ENCODE measurements around the gene ZIC1.

ZIC1 gene

GRCh38 chr3:147404000-147404799 lies 5.0 kb upstream of the ZIC1 start:
- no peak overlapping the region for H3K4me3 ChIP-seq (ENCODE audit: low read depth, low read length)
- TF ChIP-seq, protein P1, sequence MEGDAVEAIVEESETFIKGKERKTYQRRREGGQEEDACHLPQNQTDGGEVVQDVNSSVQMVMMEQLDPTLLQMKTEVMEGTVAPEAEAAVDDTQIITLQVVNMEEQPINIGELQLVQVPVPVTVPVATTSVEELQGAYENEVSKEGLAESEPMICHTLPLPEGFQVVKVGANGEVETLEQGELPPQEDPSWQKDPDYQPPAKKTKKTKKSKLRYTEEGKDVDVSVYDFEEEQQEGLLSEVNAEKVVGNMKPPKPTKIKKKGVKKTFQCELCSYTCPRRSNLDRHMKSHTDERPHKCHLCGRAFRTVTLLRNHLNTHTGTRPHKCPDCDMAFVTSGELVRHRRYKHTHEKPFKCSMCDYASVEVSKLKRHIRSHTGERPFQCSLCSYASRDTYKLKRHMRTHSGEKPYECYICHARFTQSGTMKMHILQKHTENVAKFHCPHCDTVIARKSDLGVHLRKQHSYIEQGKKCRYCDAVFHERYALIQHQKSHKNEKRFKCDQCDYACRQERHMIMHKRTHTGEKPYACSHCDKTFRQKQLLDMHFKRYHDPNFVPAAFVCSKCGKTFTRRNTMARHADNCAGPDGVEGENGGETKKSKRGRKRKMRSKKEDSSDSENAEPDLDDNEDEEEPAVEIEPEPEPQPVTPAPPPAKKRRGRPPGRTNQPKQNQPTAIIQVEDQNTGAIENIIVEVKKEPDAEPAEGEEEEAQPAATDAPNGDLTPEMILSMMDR (IDR thresholded peaks at IDR 0.05; ENCODE audit: low read depth, low read length), result no peak

GRCh38 chr3:147404800-147405230 lies 4.3 kb upstream of the ZIC1 start:
- TF ChIP-seq, protein P1 (IDR thresholded peaks at IDR 0.05; ENCODE audit: low read depth, low read length), result no peak

GRCh38 chr3:147405231-147406027 lies 3.7 kb upstream of the ZIC1 start:
- TF ChIP-seq, protein P1 (IDR thresholded peaks at IDR 0.05; ENCODE audit: low read depth, low read length), result no peak
- H3K4me3 ChIP-seq (ENCODE audit: low read depth, low read length), result no peak overlapping the region

More at GRCh38 chr3:147404800-147405230, 4.3 kb upstream of the ZIC1 start:
- no peak overlapping the region for H3K4me3 ChIP-seq (ENCODE audit: low read depth, low read length)

DNA sequence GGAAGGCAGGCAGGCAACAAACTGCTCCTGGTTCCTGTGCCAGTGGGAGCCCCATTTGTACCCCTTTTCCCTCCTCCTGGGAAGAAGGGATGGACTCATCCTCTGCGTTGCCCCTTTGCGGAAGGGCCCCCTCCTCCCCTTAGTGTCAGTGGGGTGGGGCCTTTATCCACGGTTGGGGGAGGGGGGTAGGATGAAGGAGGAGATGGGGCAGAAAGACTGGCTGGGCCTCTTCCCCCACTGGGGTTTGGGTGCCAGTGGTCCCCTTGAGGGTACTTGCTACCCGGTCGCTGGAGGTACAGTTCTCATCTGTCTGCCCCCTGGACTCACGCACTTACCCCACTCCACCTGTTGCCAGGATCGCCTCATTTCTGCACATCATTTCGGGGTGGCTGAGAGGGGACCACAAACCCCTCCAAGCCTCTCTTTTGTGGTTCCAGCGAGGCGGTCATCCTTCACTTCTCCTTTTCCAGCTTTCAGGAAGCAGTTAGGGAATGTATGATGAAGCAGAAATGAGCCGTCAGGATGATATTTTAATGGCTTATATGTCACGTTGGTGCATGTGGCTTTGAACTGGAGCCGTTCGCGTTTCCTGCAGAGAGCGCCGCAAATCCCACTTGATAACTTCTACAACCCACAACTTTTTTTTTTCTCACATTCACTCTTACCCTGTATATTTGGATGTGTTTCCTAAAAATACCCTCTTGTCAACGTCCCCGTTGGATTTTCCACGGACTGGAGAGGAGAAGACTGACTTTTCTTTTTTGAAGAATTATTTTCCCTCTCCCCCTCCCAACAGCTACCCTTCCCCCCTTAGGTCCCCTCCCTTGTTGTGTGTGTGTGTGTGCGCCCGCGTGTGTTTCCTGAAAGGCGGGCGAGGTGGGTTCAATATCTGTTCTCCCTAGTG lies 2.9 kb upstream of the ZIC1 start, which contains the start of gene ZIC4:
ZIC4 (minus strand) TSS at position 516 of the 904 bp plus-strand sequence. CDS start 3,746 bp downstream, outside the sequence.
- TF ChIP-seq, protein P1 (IDR thresholded peaks at IDR 0.05; ENCODE audit: low read depth, low read length), result no peak
- H3K4me3 ChIP-seq (ENCODE audit: low read depth, low read length), result no peak within 1 kb of the TSS

GRCh38 chr3:147407114-147407497 lies 2.1 kb upstream of the ZIC1 start:
- H3K4me3 ChIP-seq (ENCODE audit: low read depth, low read length), result no peak overlapping the region
- TF ChIP-seq, protein P1 (IDR thresholded peaks at IDR 0.05; ENCODE audit: low read depth, low read length), result no peak

- H3K4me3 ChIP-seq (ENCODE audit: low read depth, low read length), result no peak overlapping the region
- TF ChIP-seq, protein P1 (IDR thresholded peaks at IDR 0.05; ENCODE audit: low read depth, low read length), result no peak
Measured at GRCh38 chr3:147407498-147408187, 1.5 kb upstream of the ZIC1 start.
